Esophagus muscularis mucosa (tissue), 4 donors: Measurements from ENCODE around the gene SBNO2.

Experiments
- CTCF ChIP-seq, 3 experiments: fragments of 200-600 bp in 2 of 3; fragments of 450-650 bp in 1 of 3; sonication (generic) in 2 of 3; IDR thresholded peaks; one replicate each; pipeline ENCODE4 v1.5.1; 2017 to 2019; ENCODE audit warnings: antibody characterized with exemption in 3 of 3, mild to moderate bottlenecking in 2 of 3, moderate library complexity in 1 of 3
- EP300 ChIP-seq: sonication (generic); formaldehyde crosslinking; IDR thresholded peaks from one replicate; pipeline ENCODE4 v1.6.1; 2017; ENCODE audit warnings: antibody characterized with exemption
- POLR2A ChIP-seq: fragments of 450-650 bp; IDR thresholded peaks from one replicate; pipeline ENCODE4 v1.6.1; 2017; ENCODE audit warnings: antibody characterized with exemption, moderate library complexity, mild to moderate bottlenecking, low read depth
- POLR2AphosphoS5 ChIP-seq, 2 donors: sonication (generic); formaldehyde crosslinking; IDR thresholded peaks; one replicate each; pipeline ENCODE4 v1.6.1; 2017; ENCODE audit warnings: antibody characterized with exemption in 2 of 2

GRCh38 chr19:1060689-1061088, 113.4 kb downstream of the SBNO2 start:
- TF ChIP-seq POLR2AphosphoS5 (IDR thresholded peaks at IDR 0.05) (no peak), CTCF (IDR thresholded peaks at IDR 0.05) (no peak), EP300 (no peak), POLR2A (no peak)
